GDM1 (cell line): Measurements from ENCODE around the gene KAZN.
A peak's percentile ranks its signal among the peaks of the same experiment; 100 is the strongest.

Experiments used
- DNase-seq: peaks from one replicate; lab custom pipeline; 2025; lab: John Stamatoyannopoulos, UW

Gene KAZN

GRCh38 chr1:15063783-15064182 lies 465.3 kb downstream of the KAZN start:
- DNase-seq: no peak

- no peak for DNase-seq
Measured at GRCh38 chr1:15064217-15064929, 465.9 kb downstream of the KAZN start.

DNA sequence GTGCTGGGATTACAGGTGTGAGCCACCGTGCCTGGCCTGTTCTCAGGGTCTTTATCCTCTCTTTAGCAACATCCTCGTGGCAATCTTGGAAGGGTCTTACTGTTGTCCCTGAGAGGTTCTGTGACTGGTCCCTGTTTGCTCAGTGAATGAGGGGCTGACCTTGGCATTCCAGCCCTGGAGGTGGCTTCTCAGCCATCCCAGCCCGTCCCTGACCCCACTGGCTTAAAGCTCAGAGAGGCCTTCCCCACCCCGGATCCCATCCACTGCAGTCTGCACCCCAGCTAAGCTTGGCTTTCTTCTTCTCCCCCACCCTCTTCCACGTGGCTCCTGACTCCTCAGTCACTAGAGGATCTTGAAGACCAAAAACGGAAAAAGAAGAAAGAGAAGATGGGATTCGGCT lies 466.8 kb downstream of the KAZN start:
- DNase-seq: no peak

GRCh38 chr1:15065736-15066135 lies 467.3 kb downstream of the KAZN start:
- DNase-seq: no peak

DNA sequence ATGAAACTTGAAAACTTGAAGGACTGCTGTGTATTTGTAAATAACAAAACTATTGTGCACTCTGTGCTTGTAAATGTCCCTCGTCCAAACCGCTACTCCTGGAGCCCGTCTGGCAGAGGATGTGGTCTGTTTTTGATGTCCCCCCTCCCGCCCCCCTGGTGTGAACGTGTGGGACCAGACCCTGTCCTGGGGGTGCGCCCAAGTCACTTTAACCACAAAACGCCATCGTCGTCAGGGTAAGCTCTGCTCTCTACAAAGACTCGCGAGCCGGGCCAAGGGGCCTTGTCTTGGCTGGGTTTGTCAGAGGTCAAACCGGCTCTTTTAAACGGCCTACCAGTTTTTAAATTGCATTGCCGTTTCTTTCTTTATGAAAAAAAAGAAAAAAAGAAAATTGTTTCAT lies 467.7 kb downstream of the KAZN start:
- DNase-seq: no peak

GRCh38 chr1:15067148-15067547 lies 468.7 kb downstream of the KAZN start:
- no peak for DNase-seq

DNA sequence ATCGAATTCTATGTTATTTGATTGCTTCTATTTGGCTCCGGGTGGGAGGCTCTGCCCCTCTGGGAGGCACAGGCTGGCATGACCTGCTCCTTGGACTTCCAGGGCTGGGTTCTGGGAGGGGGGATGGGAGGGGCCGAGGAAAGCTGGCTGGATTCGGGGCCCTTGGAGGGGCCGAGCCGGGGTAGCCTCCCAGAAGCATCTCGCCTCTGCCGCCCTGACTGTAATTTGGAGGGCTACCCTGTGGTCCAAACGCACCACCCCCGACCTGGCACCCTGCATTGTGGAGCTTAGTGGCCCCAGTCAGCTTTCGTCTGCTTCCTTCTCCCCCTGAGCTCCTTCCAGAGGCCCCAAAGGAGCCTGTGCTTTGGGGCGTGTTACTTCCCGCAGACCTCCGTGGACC lies 469.7 kb downstream of the KAZN start:
- DNase-seq: no peak

GRCh38 chr1:15068997-15069396 lies 470.5 kb downstream of the KAZN start:
- DNase-seq: no peak

GRCh38 chr1:15070145-15070748 lies 471.8 kb downstream of the KAZN start:
- no peak for DNase-seq

DNA sequence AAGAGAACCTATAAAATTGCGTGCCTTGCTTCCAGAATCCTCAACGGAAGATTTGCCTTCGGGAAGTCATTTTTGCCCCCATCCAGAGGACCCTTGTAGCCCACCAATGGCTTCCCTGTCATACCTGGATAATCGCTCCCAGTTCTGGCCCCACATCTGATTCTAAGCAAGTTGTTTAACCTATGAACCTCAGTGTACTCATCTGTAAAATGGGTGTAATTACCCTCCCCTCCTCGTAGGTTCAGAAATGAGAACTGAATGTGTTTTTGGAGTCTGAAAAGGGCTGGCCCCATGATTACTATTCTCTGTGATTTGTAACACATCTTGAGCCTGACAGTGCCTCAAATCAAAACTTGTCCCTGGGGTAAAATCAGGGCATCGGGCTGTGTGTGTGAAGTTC lies 473.5 kb downstream of the KAZN start:
- no peak for DNase-seq

GRCh38 chr1:15073799-15074308 lies 475.4 kb downstream of the KAZN start:
- DNase-seq: no peak

DNA sequence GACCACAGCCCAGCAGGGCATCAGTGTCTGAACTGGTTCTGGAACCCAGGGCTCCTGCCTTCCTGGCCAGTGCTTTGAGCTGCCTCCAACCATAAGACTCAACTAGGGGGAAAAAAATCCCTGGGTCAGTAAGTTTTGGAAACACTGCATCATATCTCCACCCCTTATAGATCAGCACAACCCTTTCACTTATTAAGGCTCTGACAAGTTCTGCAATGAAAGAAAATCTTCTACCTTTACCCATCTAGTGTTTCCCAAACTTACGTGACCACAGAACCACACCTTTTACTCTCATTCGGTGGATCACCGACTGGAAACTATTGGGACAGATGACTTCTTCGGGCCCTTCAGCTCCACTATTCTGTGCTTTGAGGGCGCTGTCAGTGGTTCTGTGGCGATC lies 476.7 kb downstream of the KAZN start:
- no peak for DNase-seq

DNA sequence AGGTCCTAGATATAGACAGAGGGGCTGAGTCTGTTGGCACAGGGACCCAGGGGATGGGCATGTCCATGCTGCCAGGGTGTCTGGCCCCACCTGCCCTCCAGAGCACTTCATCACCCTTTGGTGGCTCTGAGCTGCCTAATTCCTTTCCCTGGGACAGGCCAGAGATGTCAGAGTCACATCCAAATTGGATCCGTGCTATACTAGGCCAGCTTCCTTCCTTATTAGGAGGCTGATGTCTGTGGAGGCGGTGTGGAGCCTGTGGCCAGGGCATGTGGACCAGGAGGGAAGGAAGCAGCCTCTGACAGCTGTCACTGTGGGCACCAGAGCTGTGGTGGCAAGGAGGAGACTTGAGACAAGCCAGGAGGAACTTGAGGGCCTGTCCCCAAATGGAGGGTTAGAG lies 477.3 kb downstream of the KAZN start:
- DNase-seq: peak; percentile 92

GRCh38 chr1:15076807-15077206 lies 478.3 kb downstream of the KAZN start:
- no peak for DNase-seq

DNA sequence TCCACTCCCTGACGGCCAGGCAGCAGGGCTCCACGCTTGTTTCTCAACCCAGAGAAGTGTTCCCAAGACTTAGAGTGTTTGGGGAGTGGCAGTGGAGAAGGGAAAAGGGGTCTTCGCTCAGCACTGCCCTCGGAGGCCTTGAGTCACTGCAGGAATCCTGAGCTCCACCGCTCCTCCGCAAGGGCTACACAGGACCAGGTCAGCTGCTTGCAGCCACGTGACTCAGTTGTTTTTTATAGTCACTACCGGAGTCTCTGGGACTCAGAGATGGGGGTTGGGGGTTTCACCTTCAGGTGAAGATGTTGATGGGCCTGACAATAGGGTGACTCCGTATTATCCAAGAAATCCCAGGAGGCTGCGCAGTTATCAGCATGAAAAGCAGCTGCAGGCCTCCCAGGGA lies 478.9 kb downstream of the KAZN start:
- no peak for DNase-seq

GRCh38 chr1:15080328-15081007 lies 482.0 kb downstream of the KAZN start:
- DNase-seq: no peak

DNA sequence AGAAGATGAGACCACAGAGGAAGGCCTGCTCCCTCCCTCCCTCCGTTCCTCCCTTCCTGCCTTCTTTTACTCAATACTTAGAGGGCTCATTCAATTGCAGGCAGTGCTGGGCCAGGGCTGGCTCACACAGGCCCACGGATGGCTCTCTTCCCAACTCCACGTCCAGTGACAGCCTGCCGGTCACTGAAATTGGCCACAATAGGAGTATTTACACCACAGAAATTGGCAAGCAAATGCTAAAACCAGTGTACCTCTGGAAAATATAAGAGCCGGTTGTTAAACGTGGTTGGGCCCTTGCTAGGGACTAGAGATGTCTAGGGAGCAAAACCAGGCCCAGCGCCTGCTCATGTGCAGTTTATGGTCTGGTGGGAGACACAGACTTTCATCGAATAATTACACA lies 482.6 kb downstream of the KAZN start:
- no peak for DNase-seq

- DNase-seq: no peak
Measured at GRCh38 chr1:15083578-15083977, 485.1 kb downstream of the KAZN start.

GRCh38 chr1:15088281-15088971 lies 489.9 kb downstream of the KAZN start:
- no peak for DNase-seq

- DNase-seq: peak; percentile 41
Measured at GRCh38 chr1:15089258-15089992, 490.9 kb downstream of the KAZN start.

GRCh38 chr1:15090373-15090772 lies 491.9 kb downstream of the KAZN start:
- DNase-seq: no peak

DNA sequence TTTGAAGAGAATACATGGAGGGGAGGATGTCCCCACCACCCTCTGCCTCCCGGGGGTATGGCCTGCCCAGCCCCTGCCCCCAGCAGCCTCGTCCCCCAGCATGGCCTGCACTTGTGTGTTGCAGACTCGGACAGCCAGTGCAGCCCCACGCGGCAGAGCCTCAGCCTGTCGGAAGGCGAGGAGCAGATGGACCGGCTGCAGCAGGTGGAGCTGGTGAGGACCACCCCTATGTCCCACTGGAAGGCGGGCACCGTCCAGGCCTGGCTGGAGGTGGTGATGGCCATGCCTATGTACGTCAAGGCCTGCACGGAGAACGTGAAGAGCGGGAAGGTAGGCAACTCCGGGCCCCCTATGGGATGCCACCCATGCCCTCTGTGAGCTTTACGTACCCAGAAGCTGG lies 495.6 kb downstream of the KAZN start:
- no peak for DNase-seq
